ENCODE data around the gene CCSER1.

The CCSER1 gene

GRCh38 chr4:90127706-90128345, 632 bp downstream of the CCSER1 start:
- DNase-seq (ENCODE audit: low read depth in 1 of 2, low spot score in 1 of 2): no peak

DNA sequence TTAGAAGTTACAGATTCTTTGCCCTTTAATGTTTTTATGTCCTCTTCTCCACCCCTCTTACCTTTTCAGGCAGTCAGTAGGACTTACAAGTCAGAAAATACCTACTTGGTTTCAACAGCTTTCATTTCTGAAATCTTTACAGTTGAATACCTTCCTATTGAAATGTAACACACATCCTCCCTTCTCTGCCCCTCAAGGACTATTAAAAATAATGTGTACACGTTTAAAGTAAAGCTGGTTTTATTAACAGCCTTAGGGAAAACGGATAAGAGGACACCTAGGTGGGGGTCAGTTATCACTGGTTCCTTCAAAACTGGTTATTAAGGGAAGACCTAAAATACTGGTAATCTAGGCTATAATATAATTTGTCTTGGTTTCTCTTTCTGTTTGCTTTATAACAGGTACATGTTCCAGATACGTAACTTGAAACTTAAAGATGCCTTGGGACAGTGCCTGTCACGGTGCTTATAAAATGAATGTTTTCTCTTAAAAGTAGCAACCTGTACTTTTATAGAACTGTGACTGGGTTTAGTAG, 1.8 kb downstream of the CCSER1 start:
- DNase-seq (ENCODE audit: low read depth in 1 of 2, low spot score in 1 of 2): no peak

DNA sequence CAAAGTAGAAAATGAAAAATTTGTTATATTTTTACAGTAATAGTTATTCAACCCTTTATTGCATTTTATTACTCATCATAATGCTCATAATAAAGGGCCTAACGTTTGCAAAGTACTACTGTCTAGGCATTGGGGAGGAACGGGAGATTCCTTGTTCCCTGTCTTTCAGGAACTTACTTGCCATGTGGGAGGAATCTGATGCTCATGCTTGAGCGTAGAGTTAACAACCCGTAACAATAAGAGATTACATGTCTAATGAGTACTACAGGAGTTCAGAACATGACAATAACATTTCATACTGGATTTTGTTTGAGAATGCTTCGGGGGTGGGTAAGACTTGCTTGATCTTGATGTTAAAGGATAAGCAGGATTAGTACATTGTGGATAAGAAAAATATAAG, 2.9 kb downstream of the CCSER1 start:
- no peak for DNase-seq (ENCODE audit: low read depth in 1 of 2, low spot score in 1 of 2)

DNA sequence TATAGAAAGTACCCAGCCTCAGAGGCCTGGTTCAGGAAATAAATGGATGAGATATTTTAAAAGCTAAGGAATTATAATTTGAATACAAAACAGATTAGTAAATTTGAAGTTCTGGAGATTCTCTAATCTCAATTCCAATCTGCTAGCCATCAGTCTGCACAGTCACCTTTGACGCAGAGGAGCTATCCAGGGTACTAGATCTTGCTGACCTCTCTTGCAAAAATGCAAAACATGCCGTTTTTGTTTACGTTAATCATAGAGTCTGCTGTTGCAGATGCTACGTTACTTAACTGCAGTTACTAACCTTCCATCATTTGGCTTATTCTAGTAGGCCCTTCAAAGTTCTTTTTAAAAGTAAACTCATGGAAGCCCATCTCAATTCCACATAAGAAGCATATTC, 10.4 kb downstream of the CCSER1 start:
- no peak for DNase-seq (ENCODE audit: low read depth in 1 of 2, low spot score in 1 of 2)

- DNase-seq (ENCODE audit: low read depth in 1 of 2, low spot score in 1 of 2): no peak
Measured at GRCh38 chr4:90142081-90142480, 14.9 kb downstream of the CCSER1 start.

GRCh38 chr4:90145319-90145718, 18.1 kb downstream of the CCSER1 start:
- no peak for DNase-seq (ENCODE audit: low read depth in 1 of 2, low spot score in 1 of 2)

- DNase-seq (ENCODE audit: low read depth in 1 of 2, low spot score in 1 of 2): no peak
Measured at GRCh38 chr4:90146306-90146705, 19.1 kb downstream of the CCSER1 start.

- no peak for DNase-seq (ENCODE audit: low read depth in 1 of 2, low spot score in 1 of 2)
Measured at GRCh38 chr4:90148574-90149148, 21.5 kb downstream of the CCSER1 start.

DNA sequence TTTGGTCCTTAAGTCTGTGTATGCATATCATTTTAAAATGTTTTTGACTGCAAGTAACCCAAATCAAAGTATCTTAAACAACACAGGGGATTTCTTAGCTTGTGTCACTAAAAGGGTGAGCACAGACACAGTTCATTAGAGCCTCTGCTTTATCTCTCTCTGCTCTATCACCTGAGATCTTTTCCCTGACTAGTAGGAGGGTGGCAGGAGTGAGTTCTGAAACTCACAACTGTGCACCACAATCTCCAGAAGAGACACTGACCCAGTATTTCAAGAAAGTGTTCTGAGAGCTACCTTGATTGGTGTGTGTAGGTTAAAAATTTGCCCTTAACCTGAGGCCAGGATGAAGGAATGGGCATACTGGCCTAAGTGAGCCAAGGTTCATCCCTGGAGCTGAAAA, 24.8 kb downstream of the CCSER1 start:
- no peak for DNase-seq (ENCODE audit: low read depth in 1 of 2, low spot score in 1 of 2)

DNA sequence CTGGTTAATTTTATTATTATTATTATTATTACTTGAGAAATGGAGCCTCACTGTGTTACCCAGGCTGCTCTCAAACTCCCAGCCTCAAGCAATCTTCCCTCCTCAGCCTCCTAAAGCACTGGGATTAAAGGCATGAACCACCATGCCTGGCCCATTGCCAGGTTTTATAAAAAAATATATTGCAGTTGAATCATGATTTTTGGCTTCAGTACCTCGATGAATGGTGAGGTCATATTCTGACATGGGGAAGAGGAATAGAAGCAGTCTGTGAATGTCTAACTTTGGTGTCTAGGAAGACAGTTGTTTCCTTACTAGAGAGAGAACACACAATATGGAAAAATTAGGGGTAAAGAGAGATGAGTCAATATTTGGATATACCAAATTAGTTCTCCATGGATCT, 32.0 kb downstream of the CCSER1 start:
- no peak for DNase-seq (ENCODE audit: low read depth in 1 of 2, low spot score in 1 of 2)

DNA sequence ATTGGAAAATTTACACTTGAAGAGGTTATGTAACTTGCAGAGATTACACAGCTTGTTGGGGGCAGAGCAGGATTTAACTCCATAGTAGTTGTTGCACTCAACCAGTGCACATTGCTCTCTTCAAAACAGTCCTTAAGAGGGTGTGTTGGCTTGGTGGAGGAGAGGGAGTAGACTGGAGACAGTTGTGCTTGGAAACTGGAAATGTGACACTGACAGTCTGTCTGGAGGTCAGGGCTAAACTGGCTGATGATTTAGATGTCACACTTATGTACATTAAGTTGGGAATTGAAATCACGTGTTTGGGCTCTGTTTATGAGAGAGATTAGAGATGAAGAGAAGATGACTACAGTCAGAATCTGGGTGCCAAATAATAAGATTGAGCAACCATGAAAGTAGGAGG, 32.9 kb downstream of the CCSER1 start:
- DNase-seq (ENCODE audit: low read depth in 1 of 2, low spot score in 1 of 2): no peak

DNA sequence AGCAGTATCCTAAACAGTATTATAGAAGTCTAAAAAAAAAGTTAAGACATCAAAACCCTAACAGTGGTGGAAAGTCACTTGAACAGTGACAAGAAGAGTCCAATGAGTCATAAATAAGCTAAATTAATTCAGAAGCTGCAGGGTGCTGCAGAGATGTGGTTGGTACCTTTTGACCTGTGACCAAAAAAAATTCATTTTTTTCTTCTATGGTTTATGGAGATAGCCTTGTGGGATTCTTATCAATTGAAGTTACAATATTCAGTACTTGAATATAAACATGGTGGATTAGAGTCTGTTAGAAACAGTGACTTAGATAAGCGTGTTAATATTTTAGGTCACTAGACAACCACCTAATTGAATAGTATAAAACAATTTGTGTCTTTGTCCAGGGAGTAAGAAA, 35.4 kb downstream of the CCSER1 start:
- DNase-seq (ENCODE audit: low read depth in 1 of 2, low spot score in 1 of 2): no peak

GRCh38 chr4:90163872-90164271, 36.7 kb downstream of the CCSER1 start:
- DNase-seq (ENCODE audit: low read depth in 1 of 2, low spot score in 1 of 2): no peak

GRCh38 chr4:90165883-90166282, 38.7 kb downstream of the CCSER1 start:
- no peak for DNase-seq (ENCODE audit: low read depth in 1 of 2, low spot score in 1 of 2)

GRCh38 chr4:90171491-90171890, 44.3 kb downstream of the CCSER1 start:
- no peak for DNase-seq (ENCODE audit: low read depth in 1 of 2, low spot score in 1 of 2)

DNA sequence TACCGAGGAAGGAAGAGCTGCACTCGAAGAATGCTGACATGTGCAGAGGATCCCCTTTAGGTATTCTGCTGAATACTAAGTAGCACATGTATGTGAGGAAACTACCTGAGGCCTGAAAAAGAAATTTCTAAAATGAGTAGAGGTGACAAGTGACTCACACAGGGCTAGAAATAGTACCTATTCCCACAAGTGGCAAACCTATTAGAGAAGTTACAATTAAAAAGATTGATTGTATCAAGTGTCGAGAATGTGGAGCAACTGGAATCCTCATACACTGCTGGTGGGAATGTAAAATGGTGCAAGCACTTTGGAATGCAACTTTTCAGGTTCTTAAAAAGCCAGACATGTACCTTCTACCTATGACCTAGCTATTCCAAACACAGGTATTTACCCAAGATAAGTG, 47.4 kb downstream of the CCSER1 start:
- no peak for DNase-seq (ENCODE audit: low read depth in 1 of 2, low spot score in 1 of 2)

DNA sequence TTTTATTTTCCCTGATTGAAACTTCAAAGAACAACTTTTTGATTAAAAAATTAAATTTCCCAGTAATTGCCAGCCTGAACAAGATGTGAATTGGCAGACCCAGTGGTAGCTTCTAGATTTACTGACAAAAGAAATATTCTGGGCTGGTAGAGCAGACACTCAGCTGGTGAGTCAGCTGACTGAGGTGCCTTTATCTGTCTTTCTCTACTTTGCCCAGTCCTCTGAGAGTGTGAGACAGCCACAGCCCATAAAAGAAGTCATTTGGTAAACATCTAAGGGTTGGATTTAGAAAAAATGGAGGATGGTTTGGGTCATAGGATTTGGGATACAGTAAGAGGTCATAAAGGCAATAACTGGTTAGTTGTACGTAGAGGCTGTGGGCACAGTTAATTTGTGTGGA, 54.5 kb downstream of the CCSER1 start:
- DNase-seq (ENCODE audit: low read depth in 1 of 2, low spot score in 1 of 2): no peak

- DNase-seq (ENCODE audit: low read depth in 1 of 2, low spot score in 1 of 2): no peak
Measured at GRCh38 chr4:90183254-90183653, 56.1 kb downstream of the CCSER1 start.

DNA sequence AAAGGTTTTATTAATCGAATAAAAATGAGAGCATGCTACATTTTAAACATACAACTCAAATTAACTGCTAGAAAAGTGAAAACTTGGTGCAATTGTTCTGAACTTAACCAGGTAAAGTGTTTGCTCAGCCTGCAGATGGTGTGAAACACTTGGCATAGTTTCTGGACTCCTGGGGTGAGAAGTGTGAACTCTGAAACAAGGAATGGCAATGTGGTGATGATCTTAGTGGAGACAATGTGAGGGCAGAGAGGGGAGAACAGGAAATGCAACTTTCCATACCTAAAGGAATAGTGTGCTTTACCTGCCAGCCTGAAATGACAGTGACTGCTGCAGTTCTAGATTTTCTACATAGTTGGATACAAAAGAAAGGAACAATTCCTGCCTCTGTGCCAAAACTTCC, 57.4 kb downstream of the CCSER1 start:
- DNase-seq (ENCODE audit: low read depth in 1 of 2, low spot score in 1 of 2): no peak

- DNase-seq (ENCODE audit: low read depth in 1 of 2, low spot score in 1 of 2): no peak
Measured at GRCh38 chr4:90185416-90185815, 58.2 kb downstream of the CCSER1 start.

- no peak for DNase-seq (ENCODE audit: low read depth in 1 of 2, low spot score in 1 of 2)
Measured at GRCh38 chr4:90186229-90186628, 59.0 kb downstream of the CCSER1 start.

- DNase-seq (ENCODE audit: low read depth in 1 of 2, low spot score in 1 of 2): no peak
Measured at GRCh38 chr4:90187148-90187884, 60.1 kb downstream of the CCSER1 start.
